Activated T-cell treated with anti-CD3 and anti-CD28 coated beads, Interleukin-2, amount 50 U/mL, for 4 hours (primary cell): ENCODE measurements around the gene NPIPA1. TPM values are rescaled to one million over a fixed set of nuclear protein-coding genes. Genes with fewer than 3 reads are reported as not detected.
"Not testable (repeated sequence)": the region's sequence is repeated elsewhere in the genome, so short reads cannot be mapped to it uniquely, and the experiment has no call there.

Experiments
- ATAC-seq, 2 donors: fragments of 200-7000 bp; cut with Tn5 transposase; one replicate each; pipeline ENCODE4 v1.10.0; 2021
- DNase-seq: peaks from one replicate; pipeline ENCODE4 v3.0.0-alpha.2; 2020
- H3K27me3 Mint-ChIP-seq: one replicate; pipeline ENCODE4 v1.8.0; 2021; ENCODE audit warnings: low read depth, mixed read lengths
- H3K36me3 Mint-ChIP-seq: one replicate; pipeline ENCODE4 v1.8.0; 2022; ENCODE audit warnings: mixed read lengths; ENCODE audit not compliant: insufficient read depth
- H3K4me1 Mint-ChIP-seq: one replicate; pipeline ENCODE4 v1.8.0; 2021; ENCODE audit warnings: low read depth, mixed read lengths
- H3K4me3 Mint-ChIP-seq: one replicate; pipeline ENCODE4 v1.8.0; 2021; ENCODE audit warnings: mild to moderate bottlenecking, moderate library complexity, mixed read lengths
- H3K9me3 Mint-ChIP-seq: one replicate; pipeline ENCODE4 v1.8.0; 2021; ENCODE audit warnings: mixed read lengths
- total RNA-seq, 3 donors: library from RNA; stranded (reverse); gene quantifications; one replicate each; pipeline ENCODE4 v1.2.1, GENCODE V29; 2021

NPIPA1 gene
- total RNA-seq, 3 donors from 2014 or later, result 53.8 to 75.8 (median 58.7) TPM

DNA sequence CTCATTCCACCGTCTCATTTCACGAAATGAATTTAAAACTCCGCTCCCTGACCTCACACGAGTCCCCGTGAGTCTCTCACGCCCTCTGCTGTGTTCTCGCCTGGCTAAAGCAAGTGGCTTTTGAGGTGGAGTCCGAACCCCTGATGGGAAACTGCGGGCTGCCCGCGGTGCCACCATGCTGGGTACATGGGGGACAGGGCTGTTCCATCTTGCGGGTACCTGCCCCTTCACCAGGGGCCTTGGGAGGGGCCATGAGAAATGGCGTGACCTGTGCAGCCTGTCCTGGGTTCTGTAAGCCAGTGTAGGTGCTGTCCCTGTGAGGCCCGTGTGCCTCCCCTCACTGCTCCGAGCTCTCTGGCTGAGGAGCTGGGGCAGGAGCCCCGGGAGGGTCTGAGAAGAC, 14.3 kb upstream of the NPIPA1 start:
- not testable (repeated sequence) for H3K4me1 Mint-ChIP-seq, DNase-seq, H3K9me3 Mint-ChIP-seq, H3K4me3 Mint-ChIP-seq, H3K27me3 Mint-ChIP-seq, H3K36me3 Mint-ChIP-seq, ATAC-seq

GRCh38 chr16:14923394-14924088, 13.7 kb upstream of the NPIPA1 start:
- ATAC-seq, H3K4me1 Mint-ChIP-seq, H3K27me3 Mint-ChIP-seq, H3K9me3 Mint-ChIP-seq, DNase-seq, H3K4me3 Mint-ChIP-seq, H3K36me3 Mint-ChIP-seq: not testable (repeated sequence)

DNA sequence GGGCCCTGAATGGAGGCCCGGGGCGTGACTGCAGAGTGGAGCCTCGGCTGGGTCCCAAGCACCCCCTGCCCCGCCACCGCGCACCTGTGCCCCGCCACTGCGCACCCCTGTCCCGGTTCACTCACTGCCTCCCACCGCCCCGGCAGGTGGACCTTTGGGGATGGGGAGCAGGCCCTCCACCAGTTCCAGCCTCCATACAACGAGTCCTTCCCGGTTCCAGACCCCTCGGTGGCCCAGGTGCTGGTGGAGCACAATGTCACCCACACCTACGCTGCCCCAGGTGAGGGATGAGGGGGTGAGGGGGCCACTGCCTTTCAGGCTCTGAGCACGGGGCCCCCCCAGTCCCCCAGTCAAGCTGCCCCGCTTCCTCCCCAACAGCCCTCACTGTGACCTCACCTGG, 12.9 kb upstream of the NPIPA1 start:
- H3K9me3 Mint-ChIP-seq, H3K36me3 Mint-ChIP-seq, H3K4me1 Mint-ChIP-seq, ATAC-seq, H3K4me3 Mint-ChIP-seq, DNase-seq, H3K27me3 Mint-ChIP-seq: not testable (repeated sequence)

DNA sequence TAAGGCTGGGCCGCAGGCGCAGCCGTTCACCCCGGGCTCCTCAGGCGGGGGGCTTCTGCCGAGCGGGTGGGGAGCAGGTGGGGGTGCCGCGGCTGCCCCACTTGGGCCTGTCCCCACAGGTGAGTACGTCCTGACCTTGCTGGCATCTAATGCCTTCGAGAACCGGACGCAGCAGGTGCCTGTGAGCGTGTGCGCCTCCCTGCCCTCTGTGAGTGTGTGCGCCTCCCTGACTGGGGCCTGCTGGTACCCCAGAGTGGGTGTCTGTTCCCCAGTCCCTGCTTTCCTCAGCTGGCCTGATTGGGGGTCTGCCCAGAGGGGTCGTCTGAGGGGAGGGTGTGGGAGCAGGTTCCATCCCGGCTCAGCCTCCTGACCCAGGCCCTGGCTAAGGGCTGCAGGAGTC, 12.3 kb upstream of the NPIPA1 start:
- DNase-seq, H3K9me3 Mint-ChIP-seq, H3K4me1 Mint-ChIP-seq, H3K27me3 Mint-ChIP-seq, H3K36me3 Mint-ChIP-seq, ATAC-seq, H3K4me3 Mint-ChIP-seq: not testable (repeated sequence)

GRCh38 chr16:14928064-14928714, 9.1 kb upstream of the NPIPA1 start:
- DNase-seq, ATAC-seq, H3K36me3 Mint-ChIP-seq, H3K9me3 Mint-ChIP-seq, H3K4me3 Mint-ChIP-seq, H3K4me1 Mint-ChIP-seq, H3K27me3 Mint-ChIP-seq: not testable (repeated sequence)

DNA sequence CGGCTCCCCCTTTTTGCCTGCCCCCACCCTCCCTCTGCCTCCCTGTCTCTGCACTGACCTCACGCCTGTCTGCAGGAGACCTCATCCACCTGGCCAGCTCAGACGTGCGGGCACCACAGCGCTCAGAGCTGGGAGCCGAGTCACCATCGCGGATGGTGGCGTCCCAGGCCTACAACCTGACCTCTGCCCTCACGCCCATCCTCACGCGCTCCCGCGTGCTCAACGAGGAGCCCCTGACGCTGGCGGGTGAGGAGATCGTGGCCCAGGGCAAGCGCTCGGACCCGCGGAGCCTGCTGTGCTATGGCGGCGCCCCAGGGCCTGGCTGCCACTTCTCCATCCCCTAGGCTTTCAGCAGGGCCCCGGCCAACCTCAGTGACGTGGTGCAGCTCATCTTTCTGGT, 8.1 kb upstream of the NPIPA1 start:
- H3K4me3 Mint-ChIP-seq, DNase-seq, ATAC-seq, H3K27me3 Mint-ChIP-seq, H3K9me3 Mint-ChIP-seq, H3K4me1 Mint-ChIP-seq, H3K36me3 Mint-ChIP-seq: not testable (repeated sequence)

GRCh38 chr16:14930246-14930645, 7.0 kb upstream of the NPIPA1 start:
- not testable (repeated sequence) for DNase-seq, H3K4me3 Mint-ChIP-seq, H3K9me3 Mint-ChIP-seq, H3K27me3 Mint-ChIP-seq, ATAC-seq, H3K4me1 Mint-ChIP-seq, H3K36me3 Mint-ChIP-seq

GRCh38 chr16:14930971-14931370, 6.3 kb upstream of the NPIPA1 start:
- H3K4me1 Mint-ChIP-seq, DNase-seq, H3K4me3 Mint-ChIP-seq, ATAC-seq, H3K9me3 Mint-ChIP-seq, H3K36me3 Mint-ChIP-seq, H3K27me3 Mint-ChIP-seq: not testable (repeated sequence)

DNA sequence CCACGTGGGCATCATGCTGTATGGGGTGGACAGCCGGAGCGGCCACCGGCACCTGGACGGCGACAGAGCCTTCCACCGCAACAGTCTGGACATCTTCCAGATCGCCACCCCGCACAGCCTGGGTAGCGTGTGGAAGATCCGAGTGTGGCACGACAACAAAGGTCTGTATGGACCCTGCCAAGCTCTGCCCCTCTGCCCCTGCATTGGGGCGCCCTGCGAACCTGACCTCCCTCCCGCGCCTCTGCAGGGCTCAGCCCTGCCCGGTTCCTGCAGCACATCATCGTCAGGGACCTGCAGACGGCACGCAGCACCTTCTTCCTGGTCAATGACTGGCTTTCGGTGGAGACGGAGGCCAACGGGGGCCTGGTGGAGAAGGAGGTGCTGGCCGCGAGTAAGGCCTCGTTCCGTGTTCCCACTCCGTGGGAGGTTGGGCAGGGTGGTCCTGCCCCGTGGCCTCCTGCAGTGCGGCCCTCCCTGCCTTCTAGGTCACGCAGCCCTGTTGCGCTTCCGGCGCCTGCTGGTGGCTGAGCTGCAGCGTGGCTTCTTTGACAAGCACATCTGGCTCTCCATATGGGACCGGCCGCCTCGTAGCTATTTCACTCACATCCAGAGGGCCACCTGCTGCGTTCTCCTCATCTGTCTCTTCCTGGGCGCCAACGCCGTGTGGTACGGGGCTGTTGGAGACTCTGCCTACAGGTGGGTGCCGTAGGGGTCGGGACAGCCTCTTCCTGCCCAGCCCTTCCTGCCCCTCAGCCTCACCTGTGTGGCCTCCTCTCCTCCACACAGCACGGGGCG, 4.5 kb upstream of the NPIPA1 start:
- not testable (repeated sequence) for H3K4me1 Mint-ChIP-seq, H3K4me3 Mint-ChIP-seq, H3K27me3 Mint-ChIP-seq, DNase-seq, H3K36me3 Mint-ChIP-seq, ATAC-seq, H3K9me3 Mint-ChIP-seq

GRCh38 chr16:14937994-14938393, 751 bp downstream of the NPIPA1 start:
- H3K9me3 Mint-ChIP-seq, H3K4me1 Mint-ChIP-seq, H3K27me3 Mint-ChIP-seq, DNase-seq, H3K4me3 Mint-ChIP-seq, ATAC-seq, H3K36me3 Mint-ChIP-seq: not testable (repeated sequence)

DNA sequence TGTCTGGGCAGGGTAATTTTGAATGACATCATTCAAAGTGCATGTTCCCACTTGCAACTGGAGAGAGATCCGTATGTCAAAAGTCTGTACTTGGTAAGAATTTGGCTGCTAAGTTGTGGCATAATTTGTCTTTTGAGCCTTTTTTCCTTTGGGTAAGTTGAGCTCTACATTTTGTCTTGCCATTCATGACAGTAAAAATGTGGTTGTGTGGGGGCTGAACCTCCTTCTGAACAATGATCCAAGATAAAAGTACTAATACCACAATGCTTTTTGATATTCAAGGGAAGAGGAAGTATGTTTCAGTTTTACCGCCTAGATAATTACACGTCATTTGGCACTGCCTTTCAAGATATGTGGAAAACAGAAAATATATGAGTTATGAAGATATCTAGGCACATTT, 5.4 kb downstream of the NPIPA1 start:
- H3K4me3 Mint-ChIP-seq, H3K9me3 Mint-ChIP-seq, DNase-seq, H3K27me3 Mint-ChIP-seq, H3K4me1 Mint-ChIP-seq, ATAC-seq, H3K36me3 Mint-ChIP-seq: not testable (repeated sequence)

DNA sequence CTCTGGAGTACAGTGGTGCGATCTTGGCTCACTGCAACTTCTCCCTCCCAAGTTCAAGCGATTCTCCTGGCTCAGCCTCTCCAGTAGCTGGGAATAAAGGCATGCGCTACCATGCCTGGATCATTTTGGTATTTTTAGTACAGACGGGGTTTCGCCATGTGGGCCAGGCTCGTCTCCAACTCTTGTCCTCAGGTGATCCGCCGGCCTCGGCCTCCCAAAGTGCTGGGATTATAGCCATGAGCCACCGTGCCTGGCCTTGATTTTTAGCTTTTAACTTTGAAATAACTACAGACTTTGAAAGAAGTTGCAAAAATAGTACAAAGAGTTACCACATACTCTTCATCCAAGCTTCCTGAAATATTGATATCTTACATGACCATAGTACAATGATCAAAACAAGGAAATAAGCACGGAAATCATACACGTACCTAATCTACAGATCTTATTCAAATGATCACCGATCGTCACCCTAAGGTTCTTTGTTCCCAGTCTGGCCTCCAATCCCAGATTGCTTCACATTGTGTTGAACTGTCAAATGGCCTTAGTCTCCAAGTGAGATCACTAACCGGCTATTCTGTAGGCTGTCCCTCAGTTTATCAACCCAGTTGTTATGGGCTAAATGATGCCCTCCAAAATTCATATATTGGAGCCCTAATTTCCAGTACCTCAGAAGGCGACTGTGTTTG, 18.4 kb downstream of the NPIPA1 start:
- Mint-ChIP-seq H3K27me3 (peaks cover 3% of the 10 kb centered on the region), H3K4me3 (no peak overlapping the region), H3K36me3 (no peaks in the 10 kb centered on the region), H3K4me1 (no peaks in the 10 kb centered on the region), H3K9me3 (no peaks in the 10 kb centered on the region)
- no peak for ATAC-seq
- DNase-seq, result no peak

- Mint-ChIP-seq H3K27me3 (peaks cover 9% of the 10 kb centered on the region), H3K4me1 (no peaks in the 10 kb centered on the region), H3K9me3 (no peaks in the 10 kb centered on the region), H3K36me3 (no peaks in the 10 kb centered on the region), H3K4me3 (no peak overlapping the region)
- ATAC-seq (no peak), DNase-seq (no peak)
Measured at GRCh38 chr16:14957576-14958322, 20.5 kb downstream of the NPIPA1 start.

- DNase-seq (no peak), ATAC-seq (no peak)
- peaks cover 13% of the 10 kb centered on the region for H3K27me3 Mint-ChIP-seq
- H3K9me3 Mint-ChIP-seq, result peaks cover 2% of the 10 kb centered on the region
- no peaks in the 10 kb centered on the region for H3K36me3 Mint-ChIP-seq
- no peaks in the 10 kb centered on the region for H3K4me1 Mint-ChIP-seq
- no peak overlapping the region for H3K4me3 Mint-ChIP-seq
Measured at GRCh38 chr16:14958323-14958600, 21.0 kb downstream of the NPIPA1 start.
